ENCODE results near the gene RTL10.
"Not testable (repeated sequence)": the region's sequence is repeated elsewhere in the genome, so short reads cannot be mapped to it uniquely, and the experiment has no call there.

The RTL10 gene

DNA sequence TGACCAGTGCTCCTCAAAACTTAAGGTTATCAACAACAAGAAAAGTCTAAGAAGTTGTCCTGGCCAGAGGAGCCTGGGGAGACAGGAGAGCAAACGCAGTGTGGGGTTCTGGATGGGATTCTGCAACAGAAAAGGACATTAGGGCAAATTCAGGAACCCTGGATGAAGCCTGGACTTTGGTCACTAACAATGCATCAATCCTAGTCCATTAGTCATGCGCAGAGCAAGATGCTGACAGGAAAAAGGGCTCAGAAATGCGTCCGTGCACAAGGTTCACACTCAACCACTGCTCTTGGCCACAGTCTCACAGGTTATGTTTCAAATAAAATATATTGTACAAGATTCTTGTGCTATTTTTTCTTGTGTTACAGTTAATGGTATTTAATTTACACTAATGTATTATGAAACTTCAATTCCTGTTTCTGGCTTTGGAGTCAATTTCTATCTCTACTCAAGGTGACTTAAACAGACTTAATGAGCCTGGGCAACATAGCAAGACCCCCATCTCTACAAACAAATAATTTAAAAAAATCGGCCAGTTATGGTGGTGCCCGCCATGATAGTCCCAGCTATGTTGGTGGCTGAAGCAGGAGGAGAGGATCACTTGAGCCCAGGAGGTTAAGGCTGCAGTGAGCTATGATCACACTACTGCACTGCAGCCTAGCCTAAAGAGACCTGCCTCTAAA is 13.6 kb downstream of the RTL10 start:
- Histone ChIP-seq H3K36me3 (ENCODE audit: low read depth) (no peaks in the 10 kb centered on the region; the same call in 1 of the 2 replicates), H3K27me3 (ENCODE audit: insufficient read depth, poor library complexity, severe bottlenecking) (no peaks in the 10 kb centered on the region), H3K4me1 (ENCODE audit: insufficient read depth, poor library complexity, severe bottlenecking) (peaks cover 18% of the 10 kb centered on the region), H3K4me3 (ENCODE audit: severe bottlenecking) (no peak overlapping the region), H3K27ac (ENCODE audit: poor library complexity, severe bottlenecking) (no peak overlapping the region), H3K9me3 (ENCODE audit: severe bottlenecking) (no peaks in the 10 kb centered on the region)
- TF ChIP-seq, protein P1, sequence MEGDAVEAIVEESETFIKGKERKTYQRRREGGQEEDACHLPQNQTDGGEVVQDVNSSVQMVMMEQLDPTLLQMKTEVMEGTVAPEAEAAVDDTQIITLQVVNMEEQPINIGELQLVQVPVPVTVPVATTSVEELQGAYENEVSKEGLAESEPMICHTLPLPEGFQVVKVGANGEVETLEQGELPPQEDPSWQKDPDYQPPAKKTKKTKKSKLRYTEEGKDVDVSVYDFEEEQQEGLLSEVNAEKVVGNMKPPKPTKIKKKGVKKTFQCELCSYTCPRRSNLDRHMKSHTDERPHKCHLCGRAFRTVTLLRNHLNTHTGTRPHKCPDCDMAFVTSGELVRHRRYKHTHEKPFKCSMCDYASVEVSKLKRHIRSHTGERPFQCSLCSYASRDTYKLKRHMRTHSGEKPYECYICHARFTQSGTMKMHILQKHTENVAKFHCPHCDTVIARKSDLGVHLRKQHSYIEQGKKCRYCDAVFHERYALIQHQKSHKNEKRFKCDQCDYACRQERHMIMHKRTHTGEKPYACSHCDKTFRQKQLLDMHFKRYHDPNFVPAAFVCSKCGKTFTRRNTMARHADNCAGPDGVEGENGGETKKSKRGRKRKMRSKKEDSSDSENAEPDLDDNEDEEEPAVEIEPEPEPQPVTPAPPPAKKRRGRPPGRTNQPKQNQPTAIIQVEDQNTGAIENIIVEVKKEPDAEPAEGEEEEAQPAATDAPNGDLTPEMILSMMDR (IDR thresholded peaks at IDR 0.05; ENCODE audit: poor library complexity, severe bottlenecking) = no peak
- ATAC-seq (ENCODE audit: low read depth) (no peak), DNase-seq (ENCODE audit: low spot score) (no peak)

DNA sequence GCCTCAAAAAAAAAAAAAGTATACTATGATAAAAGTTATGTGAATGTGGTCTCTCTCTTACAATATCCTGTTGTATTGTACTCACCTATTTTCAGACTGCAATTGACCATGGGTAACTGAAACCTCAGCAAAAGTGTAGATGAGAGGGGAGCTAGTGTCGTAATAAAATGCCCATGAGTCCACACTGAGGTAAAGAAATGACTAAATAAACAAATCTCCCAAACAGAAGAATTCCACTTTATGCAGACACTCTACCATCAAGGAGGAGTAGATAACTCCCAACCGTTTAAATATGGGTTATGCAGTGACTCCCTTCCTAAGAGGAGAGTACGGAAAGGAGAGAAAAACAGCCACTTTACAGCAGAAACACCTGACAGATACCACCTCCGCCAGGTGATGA is 14.6 kb downstream of the RTL10 start:
- Histone ChIP-seq H3K27ac (ENCODE audit: poor library complexity, severe bottlenecking) (no peak overlapping the region), H3K4me3 (ENCODE audit: severe bottlenecking) (no peak overlapping the region), H3K27me3 (ENCODE audit: insufficient read depth, poor library complexity, severe bottlenecking) (no peaks in the 10 kb centered on the region), H3K9me3 (ENCODE audit: severe bottlenecking) (no peaks in the 10 kb centered on the region), H3K4me1 (ENCODE audit: insufficient read depth, poor library complexity, severe bottlenecking) (peaks cover 18% of the 10 kb centered on the region), H3K36me3 (ENCODE audit: low read depth) (no peaks in the 10 kb centered on the region)
- TF ChIP-seq, protein P1 (IDR thresholded peaks at IDR 0.05; ENCODE audit: poor library complexity, severe bottlenecking) = no peak
- ATAC-seq (ENCODE audit: low read depth) = no peak
- DNase-seq (ENCODE audit: low spot score) = no peak

DNA sequence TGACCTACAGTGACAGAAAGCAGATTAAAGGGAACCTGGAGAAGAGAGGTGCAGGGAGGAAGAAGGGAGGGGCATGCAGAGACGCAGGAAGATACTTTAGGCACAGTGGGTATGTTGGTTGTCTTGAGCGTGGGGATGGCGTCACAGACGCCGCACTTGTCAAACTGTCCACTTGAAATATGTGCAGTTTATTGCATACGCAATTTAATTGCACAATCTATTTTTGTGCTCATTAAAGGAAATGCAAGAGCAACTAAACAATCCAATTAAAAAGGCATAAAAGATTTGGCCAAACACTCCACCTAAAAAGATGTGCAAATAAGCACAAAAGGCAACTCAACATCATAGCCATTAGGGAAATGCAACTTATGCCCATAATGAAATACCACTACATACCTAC is 16.8 kb downstream of the RTL10 start:
- TF ChIP-seq, protein P1 (IDR thresholded peaks at IDR 0.05; ENCODE audit: poor library complexity, severe bottlenecking) = no peak
- Histone ChIP-seq H3K9me3 (ENCODE audit: severe bottlenecking) (no peaks in the 10 kb centered on the region), H3K27ac (ENCODE audit: poor library complexity, severe bottlenecking) (no peak overlapping the region), H3K27me3 (ENCODE audit: insufficient read depth, poor library complexity, severe bottlenecking) (no peaks in the 10 kb centered on the region), H3K36me3 (ENCODE audit: low read depth) (no peaks in the 10 kb centered on the region), H3K4me1 (ENCODE audit: insufficient read depth, poor library complexity, severe bottlenecking) (no peaks in the 10 kb centered on the region), H3K4me3 (ENCODE audit: severe bottlenecking) (no peak overlapping the region)
- ATAC-seq (ENCODE audit: low read depth) (no peak), DNase-seq (ENCODE audit: low spot score) (no peak)

DNA sequence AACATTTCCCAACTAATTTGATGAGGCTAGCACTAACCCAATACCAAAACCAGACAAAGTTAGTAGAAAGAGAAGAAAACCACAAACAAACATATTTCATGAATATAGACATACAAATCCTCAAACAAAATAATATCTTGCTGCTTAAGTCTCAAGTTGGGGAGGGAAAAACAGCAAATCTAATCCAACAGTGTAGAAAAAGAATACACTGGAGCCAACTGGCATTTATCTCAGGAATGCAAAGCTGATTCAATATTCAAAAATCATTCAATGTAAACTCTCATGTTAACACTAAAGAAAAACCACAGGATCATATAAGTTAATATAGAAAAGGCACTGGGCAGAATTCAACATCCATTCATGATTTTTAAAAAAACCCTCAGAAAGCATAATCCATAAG is 18.2 kb downstream of the RTL10 start:
- Histone ChIP-seq H3K36me3 (ENCODE audit: low read depth) (no peaks in the 10 kb centered on the region), H3K27ac (ENCODE audit: poor library complexity, severe bottlenecking) (no peak overlapping the region), H3K27me3 (ENCODE audit: insufficient read depth, poor library complexity, severe bottlenecking) (no peaks in the 10 kb centered on the region), H3K4me3 (ENCODE audit: severe bottlenecking) (no peak overlapping the region), H3K9me3 (ENCODE audit: severe bottlenecking) (no peaks in the 10 kb centered on the region), H3K4me1 (ENCODE audit: insufficient read depth, poor library complexity, severe bottlenecking) (no peaks in the 10 kb centered on the region)
- ATAC-seq (ENCODE audit: low read depth) (no peak), DNase-seq (ENCODE audit: low spot score) (no peak)
- TF ChIP-seq, protein P1 (IDR thresholded peaks at IDR 0.05; ENCODE audit: poor library complexity, severe bottlenecking) = no peak

DNA sequence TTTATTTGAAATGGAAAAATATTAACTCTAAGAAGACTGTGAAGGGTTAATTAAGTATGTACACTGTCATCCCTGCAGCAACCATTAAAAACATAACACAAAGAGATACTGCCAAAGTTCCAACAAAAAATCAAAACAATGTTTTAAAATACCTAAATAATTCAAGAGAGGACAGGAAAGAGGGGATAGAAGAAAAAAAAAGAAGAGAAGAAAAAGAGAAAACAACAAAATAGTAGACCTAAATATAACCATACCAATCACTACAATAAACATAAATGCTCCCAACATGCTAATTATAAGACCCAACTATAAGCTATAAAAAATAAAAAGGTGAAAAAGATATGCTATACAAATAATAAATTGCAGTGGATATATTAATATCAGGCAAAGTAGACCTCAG is 20.1 kb downstream of the RTL10 start:
- no peak for DNase-seq (ENCODE audit: low spot score)
- TF ChIP-seq, protein P1 (IDR thresholded peaks at IDR 0.05; ENCODE audit: poor library complexity, severe bottlenecking) = no peak
- Histone ChIP-seq H3K27me3 (ENCODE audit: insufficient read depth, poor library complexity, severe bottlenecking) (no peaks in the 10 kb centered on the region), H3K36me3 (ENCODE audit: low read depth) (no peaks in the 10 kb centered on the region), H3K27ac (ENCODE audit: poor library complexity, severe bottlenecking) (no peak overlapping the region), H3K4me3 (ENCODE audit: severe bottlenecking) (no peak overlapping the region), H3K9me3 (ENCODE audit: severe bottlenecking) (no peaks in the 10 kb centered on the region), H3K4me1 (ENCODE audit: insufficient read depth, poor library complexity, severe bottlenecking) (no peaks in the 10 kb centered on the region)
- ATAC-seq (ENCODE audit: low read depth) = no peak

DNA sequence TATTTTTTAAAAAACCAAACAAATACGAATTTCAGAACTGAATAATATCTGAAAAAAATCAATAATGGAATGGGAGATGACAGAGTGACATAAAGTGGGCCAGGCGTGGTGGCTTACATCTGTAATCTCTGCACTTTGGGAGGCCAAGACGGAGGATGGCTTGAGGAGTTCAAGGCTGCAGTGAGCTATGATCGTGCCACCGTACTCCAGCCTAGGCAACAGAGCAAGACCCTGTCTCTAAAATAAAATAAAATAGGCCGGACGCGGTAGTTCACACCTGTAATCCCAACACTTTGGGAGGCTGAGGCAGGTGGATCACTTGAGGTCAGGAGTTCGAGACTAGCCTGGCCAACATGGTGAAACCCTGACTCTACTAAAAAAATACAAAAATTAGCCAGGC is 21.3 kb downstream of the RTL10 start:
- H3K27ac ChIP-seq (ENCODE audit: poor library complexity, severe bottlenecking); H3K4me1 ChIP-seq (ENCODE audit: insufficient read depth, poor library complexity, severe bottlenecking); H3K4me3 ChIP-seq (ENCODE audit: severe bottlenecking); H3K36me3 ChIP-seq (ENCODE audit: low read depth); DNase-seq (ENCODE audit: low spot score); H3K27me3 ChIP-seq (ENCODE audit: insufficient read depth, poor library complexity, severe bottlenecking); H3K9me3 ChIP-seq (ENCODE audit: severe bottlenecking); ATAC-seq (ENCODE audit: low read depth): not testable (repeated sequence)
